ENCODE results near the gene CFAP61. TPM values are rescaled to one million over a fixed set of nuclear protein-coding genes. Genes with fewer than 3 reads are reported as not detected.
A peak's percentile ranks its signal among the peaks of the same experiment; 100 is the strongest.

CFAP61 gene
- total RNA-seq, 1 experiment from 2014 or later: 0.61 TPM

DNA sequence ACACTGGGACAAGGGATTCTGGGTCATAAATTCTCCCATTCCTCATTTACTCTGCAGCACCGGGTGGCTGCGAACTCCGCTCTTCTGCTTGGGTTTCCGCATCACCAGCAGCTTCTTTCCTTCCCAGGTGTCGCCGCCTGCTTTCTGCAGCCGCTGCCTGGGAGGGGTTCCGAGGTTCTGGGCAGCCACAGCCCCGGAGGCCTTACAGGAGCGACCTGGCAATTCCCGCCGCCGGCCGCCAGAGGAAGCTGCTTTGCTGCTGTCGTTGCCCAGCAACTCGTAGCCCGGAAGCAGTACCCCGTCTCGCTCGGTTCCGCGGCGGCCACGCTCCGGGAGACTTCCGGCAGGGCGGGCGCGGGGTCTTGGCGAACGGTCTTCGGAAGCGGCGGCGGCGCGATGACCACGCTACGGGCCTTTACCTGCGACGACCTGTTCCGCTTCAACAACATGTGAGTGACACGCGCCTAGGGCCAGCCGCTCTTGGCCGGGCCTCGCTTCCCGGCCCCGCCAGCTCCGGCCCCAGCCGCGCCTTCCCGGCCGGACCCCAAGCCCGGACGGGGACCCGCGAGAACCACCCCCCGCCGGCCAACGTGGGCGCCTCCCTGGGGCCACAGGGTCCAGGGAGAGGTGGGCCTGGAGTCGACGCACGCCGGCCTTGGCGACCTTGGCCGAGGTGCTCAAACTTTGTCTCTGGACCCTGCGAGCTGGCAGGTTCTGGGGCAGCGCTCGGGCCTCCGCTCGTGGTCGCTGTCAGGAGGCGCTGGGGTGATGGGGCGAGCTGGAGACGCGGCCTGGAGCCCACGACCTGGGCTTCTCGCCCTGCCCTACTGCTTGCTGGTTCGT, 35.1 kb upstream of the CFAP61 start, which contains the start of gene NAA20 (continued):
- TF ChIP-seq RORB (CRISPR knock-in tag; IDR thresholded peaks at IDR 0.05) (no peak), GABPB1 (CRISPR knock-in tag; IDR thresholded peaks at IDR 0.05) (peak; percentile 93), GRHL2 (CRISPR knock-in tag; IDR thresholded peaks at IDR 0.05; ENCODE audit: insufficient replicate concordance, severe bottlenecking) (no peak), JUN (CRISPR knock-in tag; IDR thresholded peaks at IDR 0.05) (no peak), NFATC4 (CRISPR knock-in tag; IDR thresholded peaks at IDR 0.05) (0 out of 2 replicates have a peak, but pooled peaks have one; percentile 51), FOXP1 (CRISPR knock-in tag; IDR thresholded peaks at IDR 0.05; ENCODE audit: borderline replicate concordance) (peak; percentile 75; the same call in 1 of the 2 replicates), ZNF512 (CRISPR knock-in tag; IDR thresholded peaks at IDR 0.05; ENCODE audit: borderline replicate concordance) (no peak), NFYB (CRISPR knock-in tag; conservative IDR thresholded peaks at IDR 0.05; ENCODE audit: low read depth) (0 out of 2 replicates have a peak, but pooled peaks have one; percentile 26), MYBL2 (CRISPR knock-in tag; IDR thresholded peaks at IDR 0.05) (peak; percentile 66; the same call in 1 of the 2 replicates), TEAD4 (CRISPR knock-in tag; IDR thresholded peaks at IDR 0.05) (no peak), FOXP4 (CRISPR knock-in tag; IDR thresholded peaks at IDR 0.05) (peak; percentile 77), USF1 (CRISPR knock-in tag; IDR thresholded peaks at IDR 0.05) (peak; percentile 19; the same call in 1 of the 2 replicates), ZSCAN18 (CRISPR knock-in tag; IDR thresholded peaks at IDR 0.05) (no peak), CDX4 (CRISPR knock-in tag; IDR thresholded peaks at IDR 0.05; ENCODE audit: borderline replicate concordance) (no peak), ATF3 (CRISPR knock-in tag; conservative IDR thresholded peaks at IDR 0.05) (no peak), MXD4 (CRISPR knock-in tag; IDR thresholded peaks at IDR 0.05; ENCODE audit: borderline replicate concordance) (no peak), NR2C2 (CRISPR knock-in tag; IDR thresholded peaks at IDR 0.05) (peak; percentile 95), PRRX2 (CRISPR knock-in tag; IDR thresholded peaks at IDR 0.05) (no peak), STAT6 (CRISPR knock-in tag; conservative IDR thresholded peaks at IDR 0.05; ENCODE audit: low read depth) (no peak), IRF2 (CRISPR knock-in tag; IDR thresholded peaks at IDR 0.05; ENCODE audit: borderline replicate concordance, low read depth) (no peak)
- TF ChIP-seq, protein P1, sequence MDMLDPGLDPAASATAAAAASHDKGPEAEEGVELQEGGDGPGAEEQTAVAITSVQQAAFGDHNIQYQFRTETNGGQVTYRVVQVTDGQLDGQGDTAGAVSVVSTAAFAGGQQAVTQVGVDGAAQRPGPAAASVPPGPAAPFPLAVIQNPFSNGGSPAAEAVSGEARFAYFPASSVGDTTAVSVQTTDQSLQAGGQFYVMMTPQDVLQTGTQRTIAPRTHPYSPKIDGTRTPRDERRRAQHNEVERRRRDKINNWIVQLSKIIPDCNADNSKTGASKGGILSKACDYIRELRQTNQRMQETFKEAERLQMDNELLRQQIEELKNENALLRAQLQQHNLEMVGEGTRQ (CRISPR knock-in tag; IDR thresholded peaks at IDR 0.05): no peak
- TF ChIP-seq, protein P2, sequence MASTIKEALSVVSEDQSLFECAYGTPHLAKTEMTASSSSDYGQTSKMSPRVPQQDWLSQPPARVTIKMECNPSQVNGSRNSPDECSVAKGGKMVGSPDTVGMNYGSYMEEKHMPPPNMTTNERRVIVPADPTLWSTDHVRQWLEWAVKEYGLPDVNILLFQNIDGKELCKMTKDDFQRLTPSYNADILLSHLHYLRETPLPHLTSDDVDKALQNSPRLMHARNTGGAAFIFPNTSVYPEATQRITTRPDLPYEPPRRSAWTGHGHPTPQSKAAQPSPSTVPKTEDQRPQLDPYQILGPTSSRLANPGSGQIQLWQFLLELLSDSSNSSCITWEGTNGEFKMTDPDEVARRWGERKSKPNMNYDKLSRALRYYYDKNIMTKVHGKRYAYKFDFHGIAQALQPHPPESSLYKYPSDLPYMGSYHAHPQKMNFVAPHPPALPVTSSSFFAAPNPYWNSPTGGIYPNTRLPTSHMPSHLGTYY (CRISPR knock-in tag; IDR thresholded peaks at IDR 0.05): no peak
- TF ChIP-seq, protein P3, sequence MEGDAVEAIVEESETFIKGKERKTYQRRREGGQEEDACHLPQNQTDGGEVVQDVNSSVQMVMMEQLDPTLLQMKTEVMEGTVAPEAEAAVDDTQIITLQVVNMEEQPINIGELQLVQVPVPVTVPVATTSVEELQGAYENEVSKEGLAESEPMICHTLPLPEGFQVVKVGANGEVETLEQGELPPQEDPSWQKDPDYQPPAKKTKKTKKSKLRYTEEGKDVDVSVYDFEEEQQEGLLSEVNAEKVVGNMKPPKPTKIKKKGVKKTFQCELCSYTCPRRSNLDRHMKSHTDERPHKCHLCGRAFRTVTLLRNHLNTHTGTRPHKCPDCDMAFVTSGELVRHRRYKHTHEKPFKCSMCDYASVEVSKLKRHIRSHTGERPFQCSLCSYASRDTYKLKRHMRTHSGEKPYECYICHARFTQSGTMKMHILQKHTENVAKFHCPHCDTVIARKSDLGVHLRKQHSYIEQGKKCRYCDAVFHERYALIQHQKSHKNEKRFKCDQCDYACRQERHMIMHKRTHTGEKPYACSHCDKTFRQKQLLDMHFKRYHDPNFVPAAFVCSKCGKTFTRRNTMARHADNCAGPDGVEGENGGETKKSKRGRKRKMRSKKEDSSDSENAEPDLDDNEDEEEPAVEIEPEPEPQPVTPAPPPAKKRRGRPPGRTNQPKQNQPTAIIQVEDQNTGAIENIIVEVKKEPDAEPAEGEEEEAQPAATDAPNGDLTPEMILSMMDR (IDR thresholded peaks at IDR 0.05): 0 out of 2 replicates have a peak, but pooled peaks have one; percentile 17
